Jurkat, Clone E6-1 (cell line): ENCODE data around the gene PEX7.
"Not testable (repeated sequence)": the region's sequence is repeated elsewhere in the genome, so short reads cannot be mapped to it uniquely, and the experiment has no call there.

ENCODE experiments used
- DNase-seq: peaks from one replicate; pipeline ENCODE4 v3.0.0-alpha.2; 2011; ENCODE audit warnings: low read depth, low spot score
- H3K4me3 ChIP-seq: 2 replicates; pipeline ENCODE4 v1.5.1; 2011; ENCODE audit warnings: mild to moderate bottlenecking, low read length, control low read depth, moderate library complexity

Gene PEX7

GRCh38 chr6:136926383-136926782, 104.0 kb downstream of the PEX7 start:
- DNase-seq: no peak
- no peak overlapping the region for H3K4me3 ChIP-seq

GRCh38 chr6:136927292-136927691, 104.9 kb downstream of the PEX7 start:
- DNase-seq: no peak
- no peak overlapping the region for H3K4me3 ChIP-seq

DNA sequence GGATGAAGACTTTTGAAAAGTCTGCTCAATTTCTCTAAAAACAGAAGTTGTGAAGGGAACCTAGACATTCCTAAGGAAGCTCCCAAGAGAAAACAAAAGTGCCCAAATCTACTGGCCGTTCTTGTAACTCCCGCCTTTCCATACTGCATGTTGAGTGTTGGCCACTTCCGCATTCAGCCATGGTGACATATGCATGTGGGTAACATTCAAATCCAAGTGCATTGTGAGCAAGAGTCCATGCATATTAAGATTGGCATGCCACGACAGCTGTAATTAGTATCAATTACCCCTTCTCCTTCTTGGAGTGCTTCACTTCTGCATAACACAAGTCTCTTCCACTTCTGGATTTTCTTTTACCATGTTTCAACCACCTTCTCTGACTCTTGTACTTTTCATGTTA, 108.1 kb downstream of the PEX7 start:
- H3K4me3 ChIP-seq: no peak overlapping the region
- no peak for DNase-seq

GRCh38 chr6:136932599-136932998, 110.2 kb downstream of the PEX7 start:
- DNase-seq: no peak
- no peak overlapping the region for H3K4me3 ChIP-seq

DNA sequence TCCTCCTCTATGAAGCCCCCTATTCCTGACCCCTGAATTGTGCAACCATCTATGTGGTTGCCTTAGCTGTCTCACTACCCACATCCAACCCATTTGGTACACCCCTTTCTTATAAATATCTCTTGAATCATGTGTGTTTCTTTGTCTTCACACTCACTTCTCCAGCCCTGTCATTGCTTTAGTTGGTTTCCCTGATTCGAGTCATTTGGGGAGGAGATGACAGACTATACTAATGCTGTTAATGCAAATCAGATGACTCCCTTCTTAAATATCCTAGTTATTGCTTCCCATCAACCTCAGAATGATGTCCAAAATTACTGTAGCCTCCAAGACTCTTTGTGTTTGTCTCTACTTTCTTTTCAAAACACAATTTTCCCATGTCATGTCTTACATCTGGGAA, 122.7 kb downstream of the PEX7 start:
- H3K4me3 ChIP-seq: no peak overlapping the region
- DNase-seq: no peak

- H3K4me3 ChIP-seq: no peak overlapping the region
- no peak for DNase-seq
Measured at GRCh38 chr6:136945711-136946121, 123.3 kb downstream of the PEX7 start.

DNA sequence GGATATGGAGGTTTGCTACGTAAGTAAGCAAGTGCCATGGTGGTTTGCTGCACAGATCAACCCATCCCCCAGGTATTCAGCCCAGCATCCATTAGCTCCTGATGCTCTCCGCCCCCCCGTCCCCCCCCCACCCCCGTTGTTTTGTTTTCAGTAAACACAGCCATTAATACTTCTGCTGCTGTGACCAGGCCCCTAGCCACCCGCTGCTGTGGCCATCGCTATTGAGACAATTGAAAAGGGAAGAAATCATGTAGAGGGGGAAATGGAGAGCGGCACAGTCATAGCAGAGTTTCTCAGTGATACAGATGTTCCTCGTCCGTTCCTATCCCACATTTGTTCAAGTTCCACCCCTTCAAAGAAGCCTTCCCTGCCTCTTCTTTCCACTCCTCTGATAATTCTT, 124.6 kb downstream of the PEX7 start:
- no peak overlapping the region for H3K4me3 ChIP-seq
- no peak for DNase-seq

DNA sequence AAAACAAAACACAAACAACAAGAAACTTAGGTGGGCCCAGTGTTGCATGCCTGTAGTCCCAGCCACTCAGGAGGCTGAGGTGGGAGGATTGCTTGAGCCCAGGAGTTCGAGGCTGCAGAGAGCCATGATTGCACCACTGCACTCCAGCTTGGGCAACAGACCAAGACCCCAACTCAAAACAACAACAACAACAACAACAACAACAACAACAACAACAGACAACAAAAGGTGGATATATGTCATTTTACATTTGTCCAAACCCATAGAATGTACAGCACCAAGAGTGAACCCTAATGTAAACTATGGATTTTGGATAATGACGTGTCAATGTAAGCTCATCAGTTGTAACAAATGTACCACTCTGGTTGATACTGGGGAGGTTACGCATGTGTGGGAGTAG, 127.6 kb downstream of the PEX7 start:
- not testable (repeated sequence) for H3K4me3 ChIP-seq, DNase-seq

GRCh38 chr6:136950436-136951126, 128.2 kb downstream of the PEX7 start:
- no peak overlapping the region for H3K4me3 ChIP-seq
- DNase-seq: no peak

GRCh38 chr6:136952714-136953260, 130.4 kb downstream of the PEX7 start:
- no peak for DNase-seq
- no peak overlapping the region for H3K4me3 ChIP-seq

- H3K4me3 ChIP-seq: no peak overlapping the region
- DNase-seq: no peak
Measured at GRCh38 chr6:136955123-136955522, 132.7 kb downstream of the PEX7 start.

- no peak overlapping the region for H3K4me3 ChIP-seq
- DNase-seq: no peak
Measured at GRCh38 chr6:136956590-136957544, 134.5 kb downstream of the PEX7 start.

GRCh38 chr6:136958168-136958567, 135.8 kb downstream of the PEX7 start:
- no peak for DNase-seq

DNA sequence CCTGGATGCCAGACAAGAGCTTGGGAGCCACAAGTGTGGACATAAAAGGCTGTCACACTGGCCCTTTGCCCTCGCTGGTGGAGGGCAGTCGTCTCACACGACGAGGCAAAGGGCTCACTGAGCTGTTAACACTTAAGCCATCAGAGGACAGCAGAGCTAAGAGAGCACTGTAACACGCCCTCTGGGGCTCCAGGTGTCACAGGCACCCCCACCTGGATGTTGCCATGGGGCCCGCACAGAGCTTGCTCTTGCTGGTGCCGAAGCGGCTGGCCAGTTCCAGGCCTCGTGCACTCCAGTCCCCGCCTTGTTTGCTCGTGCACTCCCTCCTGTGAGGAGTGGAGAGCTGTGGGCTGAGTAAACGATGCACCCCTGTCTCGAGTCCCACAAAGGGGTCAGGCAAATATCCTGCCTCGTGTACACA, 137.1 kb downstream of the PEX7 start:
- DNase-seq: no peak

More at GRCh38 chr6:136958168-136958567, 135.8 kb downstream of the PEX7 start:
- no peak overlapping the region for H3K4me3 ChIP-seq

DNA sequence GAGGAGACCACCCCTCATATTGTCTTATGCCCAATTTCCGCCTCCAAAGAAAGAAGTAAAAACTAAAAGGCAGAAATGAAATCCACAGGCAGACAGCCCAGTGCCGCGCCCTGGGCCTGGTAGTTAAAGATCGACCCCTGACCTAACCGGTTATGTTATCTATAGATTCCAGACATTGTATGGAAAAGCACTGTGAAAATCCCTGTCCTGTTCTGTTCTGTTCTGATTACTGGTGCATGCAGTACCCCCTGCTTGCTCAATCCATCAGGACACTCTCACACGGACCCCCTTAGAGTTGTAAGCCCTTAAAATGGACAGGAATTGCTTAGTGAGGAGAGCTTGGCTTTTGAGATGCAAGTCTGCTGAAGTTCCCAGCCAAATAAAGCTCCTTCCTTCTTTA, 137.5 kb downstream of the PEX7 start:
- not testable (repeated sequence) for H3K4me3 ChIP-seq, DNase-seq

More for the DNA sequence above, 137.1 kb downstream of the PEX7 start:
- no peak overlapping the region for H3K4me3 ChIP-seq

- no peak for DNase-seq
- H3K4me3 ChIP-seq: no peak overlapping the region
Measured at GRCh38 chr6:136960781-136961180, 138.4 kb downstream of the PEX7 start.

DNA sequence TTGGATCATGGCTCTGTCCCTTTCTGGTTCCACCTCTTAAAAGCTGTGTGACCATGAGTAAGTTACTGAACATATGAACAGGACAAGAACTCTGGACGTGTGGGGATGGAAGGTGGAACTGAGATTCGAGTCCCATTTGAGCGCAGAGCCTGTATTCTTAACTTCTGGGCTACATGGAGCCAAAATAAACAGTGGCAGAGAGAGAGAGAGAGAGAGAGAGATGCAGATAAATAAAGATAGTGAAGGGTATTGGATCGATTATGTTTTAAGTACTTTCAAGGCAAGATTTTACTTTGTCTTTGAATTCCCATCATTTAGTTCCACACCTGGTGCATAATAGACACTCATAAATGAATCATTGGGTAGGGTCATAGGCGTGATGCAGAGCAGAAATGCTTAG, 139.5 kb downstream of the PEX7 start:
- DNase-seq: no peak
- H3K4me3 ChIP-seq: no peak overlapping the region

DNA sequence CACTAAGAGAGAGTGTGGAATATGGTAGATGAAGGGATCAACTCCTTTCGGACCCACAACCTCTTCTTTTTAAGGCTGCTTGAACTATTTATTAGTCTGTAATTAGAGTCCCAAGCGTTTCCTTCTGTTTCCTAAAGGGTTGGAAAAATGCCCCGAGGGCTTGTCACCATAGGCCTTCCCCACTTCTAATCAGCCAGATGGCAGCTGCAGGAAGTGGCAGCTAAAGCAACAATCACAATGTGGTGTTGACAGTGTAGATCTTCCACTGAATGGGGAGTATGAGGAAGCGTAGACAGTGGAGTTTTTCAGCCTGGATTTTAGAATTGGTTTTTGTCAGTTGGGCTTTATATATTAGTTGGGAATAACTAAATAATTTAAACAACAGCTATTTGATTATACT, 140.3 kb downstream of the PEX7 start:
- DNase-seq: no peak

DNA sequence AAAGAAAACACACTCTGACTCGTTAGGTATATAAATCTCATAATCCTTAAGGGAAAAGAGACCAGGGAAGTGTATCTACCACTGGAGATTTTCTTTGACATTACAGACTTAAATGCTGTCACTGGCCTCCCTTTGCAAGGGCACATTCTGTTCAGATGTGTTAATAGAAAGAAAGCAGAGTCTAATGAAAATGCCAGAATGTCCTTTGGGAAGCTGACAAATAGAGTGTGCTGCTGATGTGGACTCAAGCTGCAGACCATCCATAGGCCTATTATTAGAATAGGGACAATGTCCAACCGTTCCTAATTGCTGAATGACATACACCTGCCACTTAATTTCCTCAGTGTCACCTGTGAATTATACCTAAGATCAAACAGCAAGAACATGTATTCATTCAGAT, 140.9 kb downstream of the PEX7 start:
- DNase-seq: no peak

More for the DNA sequence above, 140.3 kb downstream of the PEX7 start:
- no peak overlapping the region for H3K4me3 ChIP-seq

More for the DNA sequence above, 140.9 kb downstream of the PEX7 start:
- H3K4me3 ChIP-seq: no peak overlapping the region
